Breast epithelium (tissue), 4 donors: ENCODE data around the gene FSD2. TPM values are rescaled to one million over a fixed set of nuclear protein-coding genes. Genes with fewer than 3 reads are reported as not detected.

Experiments
- DNase-seq, 2 donors: peaks; one replicate each; pipeline ENCODE4 v3.0.0-alpha.2; 2019; ENCODE audit warnings: low spot score in 2 of 2
- H3K27ac ChIP-seq, 2 donors: fragments of 200-600 bp; sonication (generic) in 1 of 2; one replicate each; pipeline ENCODE4 v1.5.1; 2016 to 2019; ENCODE audit warnings: mild to moderate bottlenecking in 1 of 2
- H3K27me3 ChIP-seq, 2 donors: fragments of 200-600 bp; sonication (generic) in 1 of 2; one replicate each; pipeline versions ENCODE4 v1.5.1 to v1.6.0; 2017 to 2019; ENCODE audit warnings: control low read depth in 1 of 2, mild to moderate bottlenecking in 1 of 2
- H3K36me3 ChIP-seq: fragments of 200-600 bp; one replicate; pipeline ENCODE4 v1.5.1; 2019
- H3K4me1 ChIP-seq, 2 donors: fragments of 200-600 bp; sonication (generic); one replicate each; pipeline ENCODE4 v1.5.1; 2016 to 2019; ENCODE audit warnings: control low read depth in 1 of 2
- H3K4me3 ChIP-seq, 3 donors: fragments of 200-600 bp; sonication (generic); 1 replicate in 2 of 3; 2 replicates in 1 of 3; pipeline ENCODE4 v1.5.1; 2016 to 2019; ENCODE audit warnings: mild to moderate bottlenecking in 3 of 3, moderate library complexity in 2 of 3
- H3K9me3 ChIP-seq, 2 donors: fragments of 200-600 bp; sonication (generic) in 1 of 2; one replicate each; pipeline ENCODE4 v1.5.1; 2016 to 2019; ENCODE audit warnings: control low read depth in 1 of 2
- POLR2A ChIP-seq: fragments of 450-650 bp; IDR thresholded peaks from one replicate; pipeline ENCODE4 v1.6.1; 2016; ENCODE audit warnings: antibody characterized with exemption, mild to moderate bottlenecking, moderate library complexity
- POLR2AphosphoS5 ChIP-seq, 3 donors: sonication (generic); formaldehyde crosslinking; IDR thresholded peaks; one replicate each; pipeline ENCODE4 v1.6.1; 2017; ENCODE audit warnings: antibody characterized with exemption in 3 of 3
- intact Hi-C: fragments of 100-400 bp; cut with DNase I; formaldehyde crosslinking; loops from one replicate; pipeline ENCODE4 v1.15.1; 2023; ENCODE audit warnings: low total_unique reads
- total RNA-seq, 3 donors: library from RNA; depleted of rRNA; stranded (reverse); fragments of >200 nt; gene quantifications; one replicate each; pipeline ENCODE4 v1.1.0, GENCODE V29; 2016
- TF ChIP-seq, protein P1 (sequence below), 3 donors: fragments of 450-650 bp; IDR thresholded peaks; one replicate each; pipeline ENCODE4 v1.5.1; 2016 to 2017; ENCODE audit warnings: antibody characterized with exemption in 3 of 3, mild to moderate bottlenecking in 3 of 3, moderate library complexity in 3 of 3

The FSD2 gene
- total RNA-seq, 3 donors from 2014 or later = under 0.01 to 1.6 TPM; not detected in 1

DNA sequence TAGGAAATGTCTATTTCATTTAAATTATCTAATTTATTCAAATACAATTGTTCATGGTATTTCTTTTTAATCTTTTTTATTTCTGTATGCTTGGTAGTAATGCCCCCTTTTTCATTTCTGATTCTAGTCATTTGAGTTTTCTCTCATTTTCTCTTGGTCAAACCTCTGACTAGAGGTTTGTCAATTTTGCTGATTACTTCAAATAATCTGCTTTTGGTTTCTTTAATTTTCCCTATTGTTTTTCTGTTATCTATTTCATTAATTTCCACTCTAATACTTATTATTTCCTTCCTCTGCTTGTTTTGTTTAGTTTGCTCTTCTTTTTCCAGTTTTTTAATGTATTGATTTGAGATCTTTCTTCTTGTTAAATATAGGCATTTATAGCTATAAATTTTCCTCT, 12.1 kb downstream of the FSD2 start:
- Histone ChIP-seq H3K9me3 (no peaks in the 10 kb centered on the region), H3K27ac (no peak overlapping the region), H3K36me3 (no peaks in the 10 kb centered on the region), H3K4me1 (no peaks in the 10 kb centered on the region), H3K27me3 (no peaks in the 10 kb centered on the region), H3K4me3 (no peak overlapping the region)
- intact Hi-C loops = no loop called here
- DNase-seq = no peak
- TF ChIP-seq POLR2A = no peak
- no peak for TF ChIP-seq POLR2AphosphoS5 (IDR thresholded peaks at IDR 0.05)
- TF ChIP-seq, protein P1, sequence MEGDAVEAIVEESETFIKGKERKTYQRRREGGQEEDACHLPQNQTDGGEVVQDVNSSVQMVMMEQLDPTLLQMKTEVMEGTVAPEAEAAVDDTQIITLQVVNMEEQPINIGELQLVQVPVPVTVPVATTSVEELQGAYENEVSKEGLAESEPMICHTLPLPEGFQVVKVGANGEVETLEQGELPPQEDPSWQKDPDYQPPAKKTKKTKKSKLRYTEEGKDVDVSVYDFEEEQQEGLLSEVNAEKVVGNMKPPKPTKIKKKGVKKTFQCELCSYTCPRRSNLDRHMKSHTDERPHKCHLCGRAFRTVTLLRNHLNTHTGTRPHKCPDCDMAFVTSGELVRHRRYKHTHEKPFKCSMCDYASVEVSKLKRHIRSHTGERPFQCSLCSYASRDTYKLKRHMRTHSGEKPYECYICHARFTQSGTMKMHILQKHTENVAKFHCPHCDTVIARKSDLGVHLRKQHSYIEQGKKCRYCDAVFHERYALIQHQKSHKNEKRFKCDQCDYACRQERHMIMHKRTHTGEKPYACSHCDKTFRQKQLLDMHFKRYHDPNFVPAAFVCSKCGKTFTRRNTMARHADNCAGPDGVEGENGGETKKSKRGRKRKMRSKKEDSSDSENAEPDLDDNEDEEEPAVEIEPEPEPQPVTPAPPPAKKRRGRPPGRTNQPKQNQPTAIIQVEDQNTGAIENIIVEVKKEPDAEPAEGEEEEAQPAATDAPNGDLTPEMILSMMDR (IDR thresholded peaks at IDR 0.05) = no peak

DNA sequence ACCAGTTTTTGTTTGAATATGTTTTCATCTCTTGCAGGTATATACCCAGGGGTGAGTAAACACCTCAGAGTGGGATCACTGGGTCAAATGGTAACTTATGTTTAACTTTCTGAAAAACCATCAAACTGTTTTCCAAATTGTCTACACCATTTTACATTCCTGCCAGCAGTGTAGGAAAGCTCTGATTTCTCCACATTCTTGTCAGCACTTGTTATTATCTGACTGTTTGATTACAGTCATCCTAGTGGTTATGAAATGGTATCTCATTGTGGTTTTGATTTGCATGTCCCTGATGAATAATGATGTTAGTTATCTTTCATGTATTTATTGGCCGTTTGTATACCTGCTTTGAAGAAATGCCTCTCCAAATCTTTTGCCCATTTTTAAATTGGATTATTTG, 13.8 kb downstream of the FSD2 start:
- DNase-seq = no peak
- no peak overlapping the region for H3K27ac ChIP-seq
- H3K4me1 ChIP-seq = no peaks in the 10 kb centered on the region
- intact Hi-C loops = no loop called here
- H3K9me3 ChIP-seq = no peaks in the 10 kb centered on the region
- H3K27me3 ChIP-seq = no peaks in the 10 kb centered on the region
- TF ChIP-seq POLR2AphosphoS5 (IDR thresholded peaks at IDR 0.05) = no peak
- TF ChIP-seq, protein P1 (IDR thresholded peaks at IDR 0.05) = no peak
- TF ChIP-seq POLR2A = no peak
- H3K36me3 ChIP-seq = no peaks in the 10 kb centered on the region
- H3K4me3 ChIP-seq = no peak overlapping the region

DNA sequence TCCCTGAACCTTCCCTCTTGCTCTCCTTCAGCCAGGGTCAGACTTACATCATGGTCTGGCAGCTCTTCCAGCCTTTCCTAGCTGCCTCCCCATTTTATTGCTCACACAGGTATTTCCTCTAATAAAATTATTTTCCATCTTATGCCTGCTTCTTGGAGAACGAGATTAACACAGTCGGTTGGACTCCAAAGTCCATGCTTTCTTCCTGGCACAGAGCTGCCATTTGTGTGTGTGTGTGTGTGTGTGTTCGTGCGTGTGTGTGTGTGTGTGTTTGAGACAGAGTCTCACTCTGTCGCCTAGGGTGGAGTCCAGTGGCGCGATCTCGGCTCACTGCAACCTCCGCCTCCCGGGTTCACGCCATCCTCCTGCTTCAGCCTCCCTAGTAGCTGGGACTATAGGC, 15.5 kb downstream of the FSD2 start:
- Histone ChIP-seq H3K9me3 (no peaks in the 10 kb centered on the region), H3K36me3 (no peaks in the 10 kb centered on the region), H3K4me3 (no peak overlapping the region), H3K27me3 (no peaks in the 10 kb centered on the region), H3K27ac (no peak overlapping the region), H3K4me1 (no peaks in the 10 kb centered on the region)
- TF ChIP-seq POLR2A = no peak
- TF ChIP-seq POLR2AphosphoS5 (IDR thresholded peaks at IDR 0.05) = no peak
- TF ChIP-seq, protein P1 (IDR thresholded peaks at IDR 0.05) = no peak
- no peak for DNase-seq
- intact Hi-C loops = no loop called here

DNA sequence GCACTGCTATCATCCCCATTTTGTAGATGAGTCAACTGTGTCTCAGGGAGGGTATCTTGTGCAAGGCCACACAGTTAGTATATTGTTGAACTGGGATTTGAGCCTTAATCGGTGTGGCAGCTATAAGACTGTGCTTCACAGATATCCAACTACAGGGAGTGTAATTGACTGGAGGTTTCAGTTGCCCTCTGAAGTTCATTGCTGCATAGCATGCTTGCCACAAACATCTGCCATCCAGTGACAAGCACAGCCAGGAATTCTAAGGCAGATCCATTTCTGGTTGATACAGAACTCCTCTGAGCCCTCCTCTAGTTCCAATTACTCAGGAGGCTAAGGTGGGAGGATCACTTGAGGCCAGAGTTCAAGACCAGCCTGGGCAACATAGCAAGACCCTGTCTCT, 16.4 kb downstream of the FSD2 start:
- no peak for TF ChIP-seq POLR2AphosphoS5 (IDR thresholded peaks at IDR 0.05)
- no peak for TF ChIP-seq POLR2A
- TF ChIP-seq, protein P1 (IDR thresholded peaks at IDR 0.05) = no peak
- intact Hi-C loops = no loop called here
- Histone ChIP-seq H3K36me3 (no peaks in the 10 kb centered on the region), H3K27ac (no peak overlapping the region), H3K4me1 (no peaks in the 10 kb centered on the region), H3K9me3 (no peaks in the 10 kb centered on the region), H3K27me3 (no peaks in the 10 kb centered on the region), H3K4me3 (no peak overlapping the region)
- no peak for DNase-seq

DNA sequence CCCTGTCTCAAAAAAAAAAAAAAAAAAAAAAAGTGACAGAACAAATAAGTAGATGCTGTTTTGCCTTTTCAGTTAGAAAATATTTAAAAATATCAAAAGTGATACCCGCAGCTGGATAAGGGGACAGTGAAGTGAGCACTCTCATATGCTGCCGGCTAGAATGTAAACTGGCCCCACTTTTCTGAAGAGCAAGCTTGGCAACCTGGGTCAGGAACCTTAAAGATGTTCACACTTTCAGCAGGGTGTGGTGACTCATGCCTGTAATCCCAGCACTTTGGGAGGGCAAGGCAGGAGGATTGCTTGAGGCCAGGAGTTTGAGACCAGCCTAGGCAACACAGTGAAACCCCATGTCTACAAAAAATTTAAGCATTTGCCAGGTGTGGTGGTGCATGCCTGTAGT, 17.4 kb downstream of the FSD2 start:
- H3K27me3 ChIP-seq = no peaks in the 10 kb centered on the region

More for the DNA sequence above, 17.4 kb downstream of the FSD2 start:
- intact Hi-C loops = no loop called here
- Histone ChIP-seq H3K9me3 (no peaks in the 10 kb centered on the region), H3K27ac (no peak overlapping the region), H3K36me3 (no peaks in the 10 kb centered on the region), H3K4me1 (no peaks in the 10 kb centered on the region), H3K4me3 (no peak overlapping the region)
- DNase-seq = no peak
- TF ChIP-seq POLR2A (no peak), POLR2AphosphoS5 (IDR thresholded peaks at IDR 0.05) (no peak)
- TF ChIP-seq, protein P1 (IDR thresholded peaks at IDR 0.05) = no peak
